ENCODE data around the gene BDNF. TPM values are rescaled to one million over a fixed set of nuclear protein-coding genes. Genes with fewer than 3 reads are reported as not detected.

The BDNF gene
- total and polyA plus RNA-seq, 2 experiments from 2014 or later, result 5.1 to 5.2 TPM

GRCh38 chr11:27653990-27654758 is 46.1 kb downstream of the BDNF start (continued):
- no peak for TF ChIP-seq ZNF331 (CRISPR knock-in tag; IDR thresholded peaks at IDR 0.05; ENCODE audit: low read depth)
- no peak for TF ChIP-seq EZH2phosphoT487 (IDR thresholded peaks at IDR 0.05; ENCODE audit: unreplicated experiment)
- no peak for TF ChIP-seq NANOG (IDR thresholded peaks at IDR 0.05; ENCODE audit: borderline replicate concordance)
- no peak for TF ChIP-seq POLR2AphosphoS5 (IDR thresholded peaks at IDR 0.05; ENCODE audit: low read depth)
- TF ChIP-seq, protein P1, sequence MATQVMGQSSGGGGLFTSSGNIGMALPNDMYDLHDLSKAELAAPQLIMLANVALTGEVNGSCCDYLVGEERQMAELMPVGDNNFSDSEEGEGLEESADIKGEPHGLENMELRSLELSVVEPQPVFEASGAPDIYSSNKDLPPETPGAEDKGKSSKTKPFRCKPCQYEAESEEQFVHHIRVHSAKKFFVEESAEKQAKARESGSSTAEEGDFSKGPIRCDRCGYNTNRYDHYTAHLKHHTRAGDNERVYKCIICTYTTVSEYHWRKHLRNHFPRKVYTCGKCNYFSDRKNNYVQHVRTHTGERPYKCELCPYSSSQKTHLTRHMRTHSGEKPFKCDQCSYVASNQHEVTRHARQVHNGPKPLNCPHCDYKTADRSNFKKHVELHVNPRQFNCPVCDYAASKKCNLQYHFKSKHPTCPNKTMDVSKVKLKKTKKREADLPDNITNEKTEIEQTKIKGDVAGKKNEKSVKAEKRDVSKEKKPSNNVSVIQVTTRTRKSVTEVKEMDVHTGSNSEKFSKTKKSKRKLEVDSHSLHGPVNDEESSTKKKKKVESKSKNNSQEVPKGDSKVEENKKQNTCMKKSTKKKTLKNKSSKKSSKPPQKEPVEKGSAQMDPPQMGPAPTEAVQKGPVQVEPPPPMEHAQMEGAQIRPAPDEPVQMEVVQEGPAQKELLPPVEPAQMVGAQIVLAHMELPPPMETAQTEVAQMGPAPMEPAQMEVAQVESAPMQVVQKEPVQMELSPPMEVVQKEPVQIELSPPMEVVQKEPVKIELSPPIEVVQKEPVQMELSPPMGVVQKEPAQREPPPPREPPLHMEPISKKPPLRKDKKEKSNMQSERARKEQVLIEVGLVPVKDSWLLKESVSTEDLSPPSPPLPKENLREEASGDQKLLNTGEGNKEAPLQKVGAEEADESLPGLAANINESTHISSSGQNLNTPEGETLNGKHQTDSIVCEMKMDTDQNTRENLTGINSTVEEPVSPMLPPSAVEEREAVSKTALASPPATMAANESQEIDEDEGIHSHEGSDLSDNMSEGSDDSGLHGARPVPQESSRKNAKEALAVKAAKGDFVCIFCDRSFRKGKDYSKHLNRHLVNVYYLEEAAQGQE (IDR thresholded peaks at IDR 0.05; ENCODE audit: unreplicated experiment), result no peak
- no peak for TF ChIP-seq CTCF (conservative IDR thresholded peaks at IDR 0.05; ENCODE audit: low read depth in 2 of 2)

GRCh38 chr11:27651711-27652110 is 48.5 kb downstream of the BDNF start:
- Mint-ChIP-seq H3K27me3 (ENCODE audit: insufficient read depth, low read depth, poor library complexity) (no peaks in the 10 kb centered on the region), H3K9me3 (no peaks in the 10 kb centered on the region), H3K36me3 (ENCODE audit: low read depth) (peaks cover 7% of the 10 kb centered on the region; the same call in 2 of the 3 replicates), H3K4me3 (no peak overlapping the region), H3K4me1 (peaks cover 42% of the 10 kb centered on the region), H3K27ac (no peak overlapping the region)
- DNase-seq (ENCODE audit: low spot score), result no peak
- Histone ChIP-seq H3K27ac (ENCODE audit: low read depth) (no peak overlapping the region), H3K4me2 (0 out of 2 replicates have a peak overlapping the region, but pooled peaks have one; percentile 35), H3K36me3 (ENCODE audit: insufficient read depth) (no peaks in the 10 kb centered on the region), H3K27me3 (ENCODE audit: insufficient read depth) (no peaks in the 10 kb centered on the region), H3K9me2 (ENCODE audit: insufficient read depth) (peaks cover 9% of the 10 kb centered on the region), H2AFZ (no peak overlapping the region), H3F3A (replicated peaks; ENCODE audit: low read depth) (0 out of 2 replicates have a peak, but pooled peaks cover 5% of the 10 kb centered on the region), H4K20me1 (replicated peaks; ENCODE audit: insufficient read depth) (no peaks in the 10 kb centered on the region), H3K4me3 (no peak overlapping the region), H3K4me1 (ENCODE audit: insufficient read depth) (peaks cover 28% of the 10 kb centered on the region), H3K79me2 (replicated peaks; ENCODE audit: insufficient read depth) (no peaks in the 10 kb centered on the region)
- ATAC-seq, result no peak
- TF ChIP-seq CREB1 (CRISPR knock-in tag; IDR thresholded peaks at IDR 0.05; ENCODE audit: low read depth), result no peak
- no peak for TF ChIP-seq STAT1 (IDR thresholded peaks at IDR 0.05; ENCODE audit: unreplicated experiment)
- no peak for TF ChIP-seq ETS1 (IDR thresholded peaks at IDR 0.05)
- no peak for TF ChIP-seq CTCF (conservative IDR thresholded peaks at IDR 0.05; ENCODE audit: low read depth in 2 of 2)
- no peak for TF ChIP-seq ZNF331 (CRISPR knock-in tag; IDR thresholded peaks at IDR 0.05; ENCODE audit: low read depth)
- TF ChIP-seq POLR2AphosphoS5 (IDR thresholded peaks at IDR 0.05; ENCODE audit: low read depth), result no peak
- TF ChIP-seq EZH2 (IDR thresholded peaks at IDR 0.05; ENCODE audit: low read depth, unreplicated experiment), result no peak
- TF ChIP-seq JUNB (IDR thresholded peaks at IDR 0.05; ENCODE audit: unreplicated experiment), result no peak

Measured in GM23338 (cell line).